GM21390 (cell line): ENCODE data around the gene ABITRAM.
"Not testable (repeated sequence)": the region's sequence is repeated elsewhere in the genome, so short reads cannot be mapped to it uniquely, and the experiment has no call there.

ENCODE experiments used
- ATAC-seq: cut with Tn5 transposase; IDR thresholded peaks from one replicate; pipeline ENCODE4 v1.9.1; 2021; ENCODE audit not compliant: unreplicated experiment

The ABITRAM gene, protein sequence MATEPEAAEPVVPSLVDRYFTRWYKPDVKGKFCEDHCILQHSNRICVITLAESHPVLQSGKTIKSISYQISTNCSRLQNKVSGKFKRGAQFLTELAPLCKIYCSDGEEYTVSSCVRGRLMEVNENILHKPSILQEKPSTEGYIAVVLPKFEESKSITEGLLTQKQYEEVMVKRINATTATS

DNA sequence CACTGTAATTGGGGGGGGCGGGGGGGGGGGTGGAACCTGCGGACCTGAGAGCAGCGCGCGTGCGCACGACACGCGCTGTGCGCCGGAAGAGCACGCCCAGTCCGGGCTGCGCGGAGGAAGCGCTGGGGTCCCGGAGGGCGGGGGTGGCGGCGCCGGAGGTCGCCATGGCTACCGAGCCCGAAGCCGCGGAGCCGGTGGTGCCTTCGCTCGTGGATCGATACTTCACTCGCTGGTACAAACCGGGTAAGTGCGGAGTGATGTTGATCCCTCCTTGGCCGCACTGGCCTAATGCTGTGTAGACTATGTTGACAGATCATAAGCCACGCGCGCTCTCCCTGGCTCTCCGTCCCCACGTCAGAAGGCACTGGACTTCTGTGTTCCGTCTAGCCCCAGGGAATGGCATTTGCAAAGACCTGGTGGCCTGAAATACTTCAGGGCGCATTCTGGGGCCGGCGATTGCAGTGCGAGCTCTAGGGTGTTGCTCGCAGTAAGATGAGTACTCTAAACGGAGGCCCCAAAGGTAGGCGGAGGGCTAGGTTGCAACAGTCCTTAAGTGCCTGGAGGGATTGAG lies at the start of gene ABITRAM:
TSS of gene ABITRAM (plus strand) at position 78 of the 571 bp plus-strand sequence. CDS start at position 165, 87 bp downstream.
- peak; percentile 80 for ATAC-seq

DNA sequence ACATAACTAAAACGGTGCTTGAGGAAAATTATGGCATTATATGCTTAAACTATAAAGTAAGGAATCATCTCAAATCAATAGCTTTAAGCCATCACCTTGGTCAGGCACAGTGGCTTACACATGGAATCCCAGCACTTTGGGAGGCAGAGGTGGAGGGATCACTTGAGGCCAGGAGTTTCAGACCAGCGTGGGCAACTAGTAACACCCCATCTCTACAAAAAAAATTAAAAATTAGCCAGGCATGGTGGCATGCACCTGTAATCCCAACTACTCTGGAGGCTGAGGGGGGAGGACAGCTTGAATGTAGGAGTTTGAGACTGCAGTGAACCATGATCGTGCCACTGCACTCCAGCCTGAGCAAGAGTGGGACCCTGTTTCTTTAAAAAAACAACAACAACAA lies 49.5 kb upstream of the ABITRAM start:
- ATAC-seq = no peak

DNA sequence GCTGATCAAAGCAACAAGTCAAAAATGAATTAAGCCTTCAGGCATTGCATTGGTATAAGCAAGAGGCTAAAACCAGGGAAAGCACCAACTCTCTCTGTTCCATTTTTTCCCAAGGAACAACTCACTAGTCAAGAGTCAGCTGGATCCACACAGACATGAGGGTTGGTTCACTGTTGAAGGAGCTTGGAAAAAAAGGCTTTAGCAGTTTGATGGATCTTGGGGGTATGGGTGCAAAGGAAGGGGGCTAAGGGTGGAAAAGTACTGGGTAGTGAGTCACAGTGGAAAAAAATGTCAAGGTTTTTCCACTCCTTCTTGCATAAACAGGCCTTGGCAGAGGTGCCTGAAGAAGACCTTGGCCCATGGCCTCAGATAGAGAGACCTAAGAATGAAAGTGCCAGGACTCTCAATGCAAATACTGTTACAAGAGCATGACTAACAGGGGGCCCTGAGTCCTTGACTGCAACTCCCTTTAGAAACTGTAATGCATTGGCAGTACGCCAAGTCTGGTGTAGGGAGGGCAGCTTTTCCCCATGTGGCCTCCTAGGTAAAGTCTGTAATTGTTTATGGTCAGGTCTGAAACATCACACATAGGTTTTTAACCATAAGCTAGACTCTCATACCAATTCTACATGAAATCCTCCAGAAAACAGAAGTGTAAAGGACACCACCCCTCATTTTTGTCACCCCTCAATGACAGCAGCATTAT lies 48.4 kb upstream of the ABITRAM start:
- ATAC-seq = peak; percentile 99

DNA sequence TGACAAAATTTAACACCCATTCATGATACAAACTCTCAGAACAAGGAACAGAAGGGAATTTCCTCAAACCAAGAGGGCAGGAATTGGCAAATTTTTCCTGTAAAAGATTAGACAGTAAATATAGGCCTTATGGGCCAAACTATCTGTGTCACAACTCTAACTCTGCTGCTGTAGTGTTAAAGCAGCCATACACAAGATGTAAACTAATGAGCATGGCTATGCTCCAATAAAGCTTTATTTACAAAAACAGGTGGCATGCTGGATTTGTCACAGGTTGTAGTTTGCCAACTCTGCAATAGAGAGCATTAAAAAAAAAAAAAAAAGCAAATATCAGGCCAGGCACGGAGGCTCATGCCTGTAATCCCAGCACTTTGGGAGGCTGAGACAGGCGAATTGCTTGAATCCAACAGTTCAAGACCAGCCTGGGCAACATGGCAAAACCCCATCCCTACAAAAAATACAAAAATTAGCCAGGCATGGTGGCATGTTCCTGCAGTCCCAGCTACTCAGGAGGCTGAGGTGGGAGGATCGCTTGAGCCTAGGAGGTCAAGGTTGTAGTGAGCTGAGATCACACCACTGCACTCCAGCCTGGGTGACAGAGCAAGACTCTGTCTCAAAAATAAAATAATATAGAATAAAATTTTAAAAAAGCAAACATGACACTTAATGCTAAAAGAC lies 47.5 kb upstream of the ABITRAM start:
- ATAC-seq = not testable (repeated sequence)

DNA sequence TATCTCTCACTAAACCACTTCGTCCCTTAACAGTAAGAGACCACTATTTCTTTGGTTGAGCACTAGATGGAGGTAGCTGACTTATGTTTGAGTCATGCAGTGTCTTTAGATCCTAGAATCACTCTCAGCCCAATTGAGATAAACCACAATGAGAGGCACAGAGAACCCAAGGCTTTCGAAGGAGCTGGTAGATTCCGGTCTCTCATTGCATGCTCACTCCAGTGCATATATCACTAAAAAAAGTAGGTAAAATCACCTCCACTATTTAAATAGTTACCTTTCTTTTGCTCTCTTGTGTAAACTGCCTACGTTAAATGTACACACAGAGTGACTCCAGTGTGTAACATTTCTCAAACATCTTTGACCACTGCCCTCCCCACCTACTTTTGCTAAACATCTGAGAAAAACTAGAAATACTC lies 44.5 kb upstream of the ABITRAM start:
- ATAC-seq = no peak

DNA sequence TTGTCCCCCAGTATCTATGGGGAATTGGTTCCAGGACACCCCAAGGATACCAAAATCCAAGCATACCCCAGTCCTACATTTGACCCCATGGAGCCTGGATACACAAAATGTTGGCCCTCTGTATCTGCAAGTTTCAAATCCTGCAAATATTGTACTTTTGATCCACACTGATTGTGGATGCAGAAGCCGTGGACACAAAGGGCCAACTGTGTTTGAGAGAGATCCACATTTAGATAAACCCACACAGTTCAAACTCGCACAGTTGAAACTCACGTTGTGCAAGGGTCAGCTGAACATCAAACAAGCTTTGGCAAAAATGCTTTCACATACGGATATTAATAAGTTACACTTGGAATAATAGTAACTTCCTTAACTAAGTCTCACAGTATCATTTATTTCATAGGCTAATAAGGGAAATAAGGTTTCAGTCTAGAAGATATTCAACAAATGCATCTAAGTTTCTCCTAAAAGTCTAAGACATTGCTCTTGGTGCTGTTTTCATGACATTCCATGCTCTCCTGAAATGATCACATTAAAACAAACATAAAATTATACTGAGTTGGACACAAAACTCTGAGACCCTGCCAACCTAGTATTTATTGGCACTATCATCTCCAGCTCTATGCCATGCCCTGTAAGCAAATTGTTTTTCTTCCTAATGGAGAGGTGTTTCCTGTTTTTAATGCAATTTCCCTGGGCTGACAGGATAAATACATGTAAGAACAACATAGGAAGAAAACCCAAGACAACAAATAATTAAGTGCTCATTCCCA lies 39.8 kb upstream of the ABITRAM start:
- no peak for ATAC-seq

DNA sequence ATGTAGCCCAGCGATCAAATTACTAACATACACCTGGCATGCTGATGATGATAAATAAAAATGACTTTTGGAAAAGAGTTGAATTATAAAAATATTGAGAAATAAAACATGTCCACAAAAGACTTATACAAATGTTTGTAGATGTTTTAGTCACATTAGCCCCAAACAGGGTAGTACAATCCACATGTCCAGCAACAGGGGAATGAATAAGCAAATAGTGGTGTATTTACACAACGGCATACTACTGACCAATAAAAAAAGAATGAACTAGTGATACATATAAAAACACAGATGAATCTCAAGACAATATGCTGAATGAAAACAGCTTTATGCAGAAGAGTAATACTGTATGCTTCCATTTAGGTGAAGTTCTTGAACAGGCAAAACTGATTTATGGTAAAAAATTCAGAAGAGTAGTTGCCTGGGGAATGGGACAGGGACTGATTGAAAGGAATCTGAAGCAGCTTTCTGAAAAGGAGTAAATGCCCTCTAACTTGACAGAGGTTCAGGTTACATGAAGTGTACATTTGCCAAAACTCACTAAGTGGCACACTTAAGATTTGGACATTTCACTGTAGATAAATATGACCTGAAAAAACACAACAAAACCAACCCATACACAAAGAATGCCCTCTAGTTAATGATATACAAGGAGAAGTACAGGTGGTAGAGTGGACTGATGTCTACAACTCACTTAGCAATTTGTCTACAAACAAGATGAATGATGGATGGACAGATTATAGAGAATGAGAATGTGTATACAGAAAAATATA lies 36.7 kb upstream of the ABITRAM start:
- ATAC-seq = no peak

DNA sequence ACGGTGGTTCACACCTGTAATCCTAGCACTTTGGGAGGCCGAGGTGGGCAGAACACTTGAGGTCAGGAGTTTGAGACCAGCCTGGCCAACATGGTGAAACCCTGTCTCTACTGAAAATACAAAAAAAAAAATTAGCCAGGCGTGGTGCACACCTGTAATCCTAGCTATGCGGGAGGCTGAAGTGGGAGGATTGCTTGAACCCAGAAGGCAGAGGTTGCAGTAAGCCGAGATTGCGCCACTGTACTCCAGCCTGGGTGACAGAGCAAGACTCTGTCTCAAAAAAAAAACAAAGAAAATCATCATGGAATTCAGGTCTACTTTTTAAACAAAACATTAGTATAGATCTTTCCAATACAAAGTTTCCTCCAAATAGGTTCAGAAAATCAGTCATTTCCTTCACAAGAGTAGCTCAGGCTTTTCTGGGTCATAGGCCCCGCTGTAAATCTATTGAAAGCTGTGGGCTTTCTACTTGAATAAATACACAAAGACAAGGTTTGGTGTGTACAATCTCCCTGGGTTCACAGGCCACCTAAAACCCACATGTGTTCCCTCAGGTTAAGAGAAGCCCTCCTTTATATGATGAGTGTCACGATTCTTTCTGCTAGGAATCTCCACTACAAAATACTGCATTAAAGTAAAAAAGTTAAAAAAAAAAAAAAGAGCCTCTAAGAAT lies 35.0 kb upstream of the ABITRAM start:
- not testable (repeated sequence) for ATAC-seq

DNA sequence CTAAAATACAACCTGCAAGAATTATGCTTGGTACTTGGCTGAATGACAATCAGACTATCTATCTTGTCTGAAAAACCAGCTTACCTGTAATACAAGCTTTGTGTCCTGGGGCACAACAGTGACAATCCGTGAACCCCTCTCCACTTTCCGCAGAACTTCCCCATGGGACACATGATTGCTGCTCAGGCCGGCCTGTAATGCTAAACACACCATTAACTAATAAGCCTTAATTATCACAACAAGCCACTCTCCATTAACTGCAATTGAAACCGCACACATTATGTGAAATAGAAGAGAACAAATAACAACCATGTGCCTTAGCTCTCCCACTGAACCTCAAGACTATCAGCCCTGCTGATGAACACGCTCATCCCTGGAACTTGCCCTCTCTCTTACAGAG lies 34.0 kb upstream of the ABITRAM start:
- no peak for ATAC-seq

DNA sequence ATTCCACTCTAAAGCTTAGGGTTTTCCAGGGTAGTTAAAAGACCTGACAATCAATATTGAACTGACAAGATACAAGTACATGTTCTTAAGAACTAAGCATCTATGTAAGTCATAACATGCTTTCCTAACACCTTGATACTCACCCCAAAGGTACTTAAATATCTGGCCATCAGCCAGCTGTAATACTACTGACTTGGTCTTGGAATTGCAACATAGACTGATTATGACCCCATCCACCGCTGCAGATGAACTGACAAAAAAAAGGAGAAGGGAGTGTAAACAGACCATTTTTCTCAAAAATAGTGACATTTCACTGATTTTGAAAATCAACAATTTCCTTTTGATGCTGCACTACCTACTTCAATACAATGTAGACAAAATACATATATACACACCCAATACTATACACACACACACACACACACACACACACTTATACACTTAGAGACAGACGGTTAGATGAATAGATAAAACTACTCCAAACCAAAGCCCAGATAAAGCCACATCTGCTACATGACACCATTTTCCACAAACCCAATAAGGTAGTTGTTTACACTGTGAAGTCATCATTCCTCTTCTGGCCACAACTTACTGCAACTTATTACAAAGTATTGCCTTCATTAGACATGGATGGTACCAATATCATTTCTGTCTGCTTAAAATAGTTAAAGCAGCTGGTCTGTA lies 30.6 kb upstream of the ABITRAM start:
- ATAC-seq = no peak

DNA sequence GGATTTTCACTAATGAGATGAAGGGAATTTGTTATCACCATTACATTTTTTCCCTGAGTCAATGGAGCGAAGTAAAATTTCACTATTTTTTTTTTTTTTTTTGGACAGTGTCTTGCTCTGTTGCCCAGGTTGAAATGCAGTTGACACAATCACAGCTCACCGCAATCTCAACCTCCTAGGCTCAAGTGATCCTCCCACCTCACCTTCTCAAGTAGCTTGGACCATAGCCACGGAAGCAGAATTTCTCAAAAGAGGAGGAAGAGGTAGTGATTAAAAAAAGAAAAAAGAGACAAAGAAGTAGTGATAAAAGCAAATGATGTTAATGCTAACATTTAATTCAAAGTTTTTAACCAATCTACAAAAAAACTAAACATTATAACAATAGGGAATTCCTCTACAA lies 30.0 kb upstream of the ABITRAM start:
- ATAC-seq = no peak

DNA sequence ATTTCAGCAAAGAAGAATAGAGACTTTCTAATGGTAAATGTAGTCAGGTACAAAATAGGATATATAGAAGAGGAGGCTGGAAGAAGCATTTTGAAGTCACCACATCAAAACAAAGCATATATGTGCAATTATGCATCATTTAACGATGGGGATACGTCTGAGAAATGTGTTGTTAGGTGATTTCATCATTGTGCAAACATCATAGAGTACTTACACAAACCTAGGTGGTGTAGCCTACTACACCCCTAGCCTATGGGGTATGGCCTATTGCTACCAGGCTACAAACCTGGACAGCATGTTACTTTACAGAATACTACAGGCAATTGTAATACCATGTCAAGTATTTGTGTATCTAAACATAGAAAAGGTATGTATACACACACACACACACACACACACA lies 28.7 kb upstream of the ABITRAM start:
- no peak for ATAC-seq

DNA sequence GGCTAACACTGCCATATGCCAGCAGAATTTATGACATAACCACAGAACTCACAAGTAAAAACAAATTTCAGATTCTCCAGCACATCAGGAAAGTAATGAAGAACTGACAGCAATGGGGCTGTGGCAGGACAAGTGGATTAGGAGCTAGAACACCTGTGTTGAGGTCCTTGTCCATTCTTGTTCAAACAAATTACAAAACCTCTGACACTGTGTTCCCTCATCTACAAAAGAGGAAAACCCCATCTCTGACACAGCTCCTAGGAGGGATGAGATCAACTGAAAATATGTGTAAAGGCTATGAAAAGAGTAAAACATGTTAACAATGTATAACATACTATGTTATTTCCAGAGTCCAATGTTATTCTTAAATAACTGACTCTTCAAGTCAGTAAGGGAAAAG lies 23.8 kb upstream of the ABITRAM start:
- ATAC-seq = no peak

DNA sequence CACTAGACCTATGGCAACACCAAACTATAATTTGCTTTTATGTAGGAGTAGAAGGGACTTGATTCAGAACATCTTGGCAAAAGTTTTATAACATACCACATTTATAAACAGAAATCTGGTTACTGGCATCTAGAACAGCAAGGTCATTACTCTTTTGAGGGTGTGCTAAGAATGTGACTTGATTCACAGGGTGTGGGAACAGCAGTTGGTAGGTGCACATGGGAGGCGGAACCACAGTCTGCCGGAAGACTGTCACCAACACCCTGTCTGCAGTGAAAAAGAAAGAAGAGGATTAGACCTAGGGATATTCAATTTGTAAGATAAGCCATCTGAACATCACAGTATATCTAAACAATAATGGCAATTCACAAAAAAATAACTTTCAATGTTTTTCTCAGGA lies 23.3 kb upstream of the ABITRAM start:
- ATAC-seq = no peak

DNA sequence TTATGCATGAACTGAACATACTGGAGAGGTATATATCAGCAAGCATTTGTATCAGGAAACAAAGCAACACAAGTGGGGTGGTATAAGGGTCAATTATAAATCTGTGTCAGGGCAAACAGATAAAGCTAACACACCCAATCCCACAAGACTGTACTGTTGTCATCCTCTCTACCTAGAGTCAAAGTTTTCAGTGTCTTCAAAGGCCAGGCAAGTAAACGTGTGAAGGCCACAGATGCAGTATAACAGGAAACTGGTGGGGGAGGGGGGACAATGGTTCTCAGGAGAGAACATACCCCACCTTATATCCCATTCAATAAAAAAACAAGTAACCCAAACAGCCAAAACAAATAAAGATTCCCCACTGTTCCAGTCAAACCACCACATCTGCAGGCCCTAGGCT lies 22.4 kb upstream of the ABITRAM start:
- ATAC-seq = no peak

DNA sequence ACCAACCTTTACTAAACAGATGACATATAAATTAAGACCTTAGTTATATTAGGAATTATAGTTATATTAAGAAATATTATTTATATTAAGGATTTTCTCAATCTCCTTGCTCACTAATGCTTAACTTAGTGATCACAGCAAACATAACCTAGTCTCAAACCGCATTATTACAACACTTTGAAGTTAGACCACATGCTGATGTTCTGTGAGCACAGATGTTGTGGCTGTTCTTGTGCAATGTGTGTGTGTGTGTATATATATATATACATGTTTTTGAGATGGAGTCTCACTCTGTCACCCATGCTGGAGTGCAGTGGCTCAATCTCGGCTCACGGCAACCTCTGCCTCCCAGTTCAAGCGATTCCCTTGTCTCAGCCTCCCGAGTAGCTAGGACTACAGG lies 20.8 kb upstream of the ABITRAM start:
- ATAC-seq = no peak

DNA sequence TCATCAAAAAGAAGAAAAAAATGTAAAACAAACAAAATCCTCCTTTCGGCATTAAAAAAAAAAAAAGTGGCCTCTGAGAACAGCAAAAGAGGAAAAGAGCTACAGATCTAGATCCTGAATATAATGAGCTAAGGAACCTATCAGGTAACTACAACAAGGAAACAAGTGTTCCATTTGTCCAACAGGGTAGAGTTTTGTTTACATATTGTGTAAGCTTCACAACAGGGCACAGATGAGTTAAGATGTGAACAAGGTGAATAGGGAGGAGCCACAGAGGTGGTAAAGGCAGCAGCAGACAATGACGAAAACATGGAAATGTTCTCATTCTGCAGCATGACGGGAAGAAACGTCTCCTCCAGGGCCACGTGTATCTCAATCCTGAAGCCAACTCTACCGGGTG lies 14.7 kb upstream of the ABITRAM start:
- ATAC-seq = no peak

DNA sequence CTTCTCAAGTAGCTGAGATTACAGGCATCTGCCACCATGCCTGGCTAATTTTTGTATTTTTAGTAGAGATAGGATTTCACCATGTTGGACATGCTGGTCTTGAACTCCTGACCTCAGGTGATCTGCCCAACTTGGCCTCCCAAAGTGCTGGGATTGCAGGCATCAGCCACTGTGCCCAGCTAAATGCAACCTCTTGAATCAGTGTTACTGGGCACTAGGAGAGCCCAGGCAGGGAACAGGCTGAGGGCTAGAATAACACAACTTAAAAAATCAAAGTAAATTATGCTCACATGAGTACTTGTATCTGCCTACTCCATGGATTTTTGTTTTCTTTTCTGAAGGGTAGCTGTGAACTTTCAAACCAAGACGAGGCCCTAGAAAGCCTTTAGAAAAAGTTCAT lies 13.8 kb upstream of the ABITRAM start:
- ATAC-seq = not testable (repeated sequence)

DNA sequence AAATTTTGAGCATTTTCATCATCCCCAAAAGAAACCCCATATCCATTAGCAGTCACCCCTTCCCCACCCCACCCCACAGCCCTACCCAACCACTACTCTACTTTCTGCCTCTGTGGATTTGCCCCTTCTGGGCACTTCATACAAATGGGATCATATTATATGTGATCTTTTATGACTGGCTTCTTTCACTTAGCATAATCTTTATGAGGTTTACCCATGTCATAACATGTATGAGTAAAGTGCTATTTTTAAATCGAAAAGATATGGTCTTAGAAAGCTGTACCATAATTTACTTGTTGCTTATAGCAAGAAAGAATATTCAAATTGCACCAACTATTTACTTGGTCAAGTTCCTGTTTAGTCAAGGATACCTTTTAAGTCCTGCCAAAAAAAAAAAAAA lies 13.0 kb upstream of the ABITRAM start:
- no peak for ATAC-seq
